Stimulated activated memory B cell treated with anti-CD40 and anti-IgM and Interleukin-4, amounts not matched to agents 10 μg/mL and 1 μg/mL and 100 μg/mL, for 72 hours (primary cell): ENCODE data around the gene FAM199X.
A peak's percentile ranks its signal among the peaks of the same experiment; 100 is the strongest.

Experiments used
- ATAC-seq: fragments of 150-1000 bp; cut with Tn5 transposase; 2 replicates; pipeline ENCODE4 v1.10.0; 2021
- H3K27ac Mint-ChIP-seq: one replicate; pipeline ENCODE4 v1.8.0; 2022; ENCODE audit warnings: mild to moderate bottlenecking, mixed read lengths
- H3K27me3 Mint-ChIP-seq: one replicate; pipeline ENCODE4 v1.8.0; 2022; ENCODE audit warnings: mixed read lengths
- H3K36me3 Mint-ChIP-seq: one replicate; pipeline ENCODE4 v1.8.0; 2022; ENCODE audit warnings: mixed read lengths
- H3K4me1 Mint-ChIP-seq: one replicate; pipeline ENCODE4 v1.8.0; 2022; ENCODE audit warnings: mixed read lengths
- H3K4me3 Mint-ChIP-seq: one replicate; pipeline ENCODE4 v1.8.0; 2022; ENCODE audit warnings: mild to moderate bottlenecking, moderate library complexity, mixed read lengths
- H3K9me3 Mint-ChIP-seq: one replicate; pipeline ENCODE4 v1.8.0; 2022; ENCODE audit warnings: mixed read lengths

FAM199X gene

GRCh38 chrX:104165894-104166734 lies at the start of gene FAM199X:
FAM199X (plus strand) TSS chrX:104166453; CDS start chrX:104166786, 333 bp downstream.
- Mint-ChIP-seq H3K4me3 (peak within 1 kb of the TSS; percentile 83), H3K9me3 (no peaks in the 10 kb centered on the region), H3K36me3 (peaks cover 6% of the 10 kb centered on the region), H3K27me3 (no peaks in the 10 kb centered on the region), H3K27ac (peak within 1 kb of the TSS; percentile 90), H3K4me1 (peaks cover 38% of the 10 kb centered on the region)
- ATAC-seq: peak; percentile 98

- Mint-ChIP-seq H3K4me3 (no peak overlapping the region), H3K9me3 (no peaks in the 10 kb centered on the region), H3K36me3 (no peaks in the 10 kb centered on the region), H3K4me1 (peaks cover 25% of the 10 kb centered on the region), H3K27me3 (no peaks in the 10 kb centered on the region), H3K27ac (peak overlapping the region; percentile 1)
- no peak for ATAC-seq
These were observed 48.5 kb upstream of the FAM199X start for GRCh38 chrX:104117759-104118158.

- no peaks in the 10 kb centered on the region for H3K9me3 Mint-ChIP-seq
- no peaks in the 10 kb centered on the region for H3K27me3 Mint-ChIP-seq
- no peaks in the 10 kb centered on the region for H3K36me3 Mint-ChIP-seq
- ATAC-seq: no peak
- H3K4me3 Mint-ChIP-seq: no peak overlapping the region
- peak overlapping the region; percentile 1 for H3K27ac Mint-ChIP-seq
- H3K4me1 Mint-ChIP-seq: peaks cover 32% of the 10 kb centered on the region
These were observed 47.5 kb upstream of the FAM199X start for GRCh38 chrX:104118765-104119164.

- peak overlapping the region; percentile 58 for H3K27ac Mint-ChIP-seq
- H3K27me3 Mint-ChIP-seq: no peaks in the 10 kb centered on the region
- no peaks in the 10 kb centered on the region for H3K9me3 Mint-ChIP-seq
- ATAC-seq: peak; percentile 87
- H3K4me3 Mint-ChIP-seq: no peak overlapping the region
- H3K36me3 Mint-ChIP-seq: no peaks in the 10 kb centered on the region
- H3K4me1 Mint-ChIP-seq: peaks cover 43% of the 10 kb centered on the region
These were observed 43.4 kb upstream of the FAM199X start for GRCh38 chrX:104122829-104123228.

GRCh38 chrX:104126856-104127255 lies 39.4 kb upstream of the FAM199X start:
- Mint-ChIP-seq H3K27ac (peak overlapping the region; percentile 12), H3K27me3 (no peaks in the 10 kb centered on the region), H3K4me3 (no peak overlapping the region), H3K4me1 (peaks cover 32% of the 10 kb centered on the region), H3K36me3 (peaks cover 16% of the 10 kb centered on the region), H3K9me3 (no peaks in the 10 kb centered on the region)
- ATAC-seq: no peak

GRCh38 chrX:104130808-104131207 lies 35.4 kb upstream of the FAM199X start:
- no peak for ATAC-seq
- H3K27ac Mint-ChIP-seq: no peak overlapping the region
- H3K27me3 Mint-ChIP-seq: no peaks in the 10 kb centered on the region
- H3K9me3 Mint-ChIP-seq: no peaks in the 10 kb centered on the region
- H3K4me3 Mint-ChIP-seq: no peak overlapping the region
- H3K4me1 Mint-ChIP-seq: peaks cover 30% of the 10 kb centered on the region
- peaks cover 19% of the 10 kb centered on the region for H3K36me3 Mint-ChIP-seq

- no peak for ATAC-seq
- no peaks in the 10 kb centered on the region for H3K9me3 Mint-ChIP-seq
- no peak overlapping the region for H3K4me3 Mint-ChIP-seq
- peaks cover 24% of the 10 kb centered on the region for H3K36me3 Mint-ChIP-seq
- H3K27me3 Mint-ChIP-seq: no peaks in the 10 kb centered on the region
- peaks cover 14% of the 10 kb centered on the region for H3K4me1 Mint-ChIP-seq
- peak overlapping the region; percentile 33 for H3K27ac Mint-ChIP-seq
These were observed 31.5 kb upstream of the FAM199X start for GRCh38 chrX:104134583-104135261.

GRCh38 chrX:104135677-104136076 lies 30.6 kb upstream of the FAM199X start:
- Mint-ChIP-seq H3K36me3 (peaks cover 18% of the 10 kb centered on the region), H3K27me3 (no peaks in the 10 kb centered on the region), H3K27ac (no peak overlapping the region), H3K9me3 (no peaks in the 10 kb centered on the region), H3K4me1 (peaks cover 14% of the 10 kb centered on the region), H3K4me3 (no peak overlapping the region)
- ATAC-seq: no peak

- no peak for ATAC-seq
- no peaks in the 10 kb centered on the region for H3K9me3 Mint-ChIP-seq
- H3K36me3 Mint-ChIP-seq: peaks cover 12% of the 10 kb centered on the region
- peaks cover 14% of the 10 kb centered on the region for H3K4me1 Mint-ChIP-seq
- H3K27ac Mint-ChIP-seq: no peak overlapping the region
- no peak overlapping the region for H3K4me3 Mint-ChIP-seq
- H3K27me3 Mint-ChIP-seq: no peaks in the 10 kb centered on the region
These were observed 29.8 kb upstream of the FAM199X start for GRCh38 chrX:104136241-104137019.

- H3K4me3 Mint-ChIP-seq: no peak overlapping the region
- ATAC-seq: no peak
These were observed 28.8 kb upstream of the FAM199X start for GRCh38 chrX:104137496-104137895.

GRCh38 chrX:104141087-104141760 lies 25.0 kb upstream of the FAM199X start:
- peaks cover 11% of the 10 kb centered on the region for H3K36me3 Mint-ChIP-seq
- no peak overlapping the region for H3K4me3 Mint-ChIP-seq
- H3K27ac Mint-ChIP-seq: no peak overlapping the region
- H3K4me1 Mint-ChIP-seq: peaks cover 22% of the 10 kb centered on the region
- no peak for ATAC-seq
- no peaks in the 10 kb centered on the region for H3K27me3 Mint-ChIP-seq
- no peaks in the 10 kb centered on the region for H3K9me3 Mint-ChIP-seq

More at GRCh38 chrX:104137496-104137895, 28.8 kb upstream of the FAM199X start:
- H3K4me1 Mint-ChIP-seq: peaks cover 14% of the 10 kb centered on the region
- no peaks in the 10 kb centered on the region for H3K27me3 Mint-ChIP-seq
- no peaks in the 10 kb centered on the region for H3K9me3 Mint-ChIP-seq
- peaks cover 5% of the 10 kb centered on the region for H3K36me3 Mint-ChIP-seq
- H3K27ac Mint-ChIP-seq: no peak overlapping the region

- H3K36me3 Mint-ChIP-seq: no peaks in the 10 kb centered on the region
- H3K27ac Mint-ChIP-seq: peak overlapping the region; percentile 40
- no peak overlapping the region for H3K4me3 Mint-ChIP-seq
- H3K9me3 Mint-ChIP-seq: no peaks in the 10 kb centered on the region
- peaks cover 9% of the 10 kb centered on the region for H3K4me1 Mint-ChIP-seq
- no peak for ATAC-seq
- no peaks in the 10 kb centered on the region for H3K27me3 Mint-ChIP-seq
These were observed 15.2 kb upstream of the FAM199X start for GRCh38 chrX:104151037-104151436.

- Mint-ChIP-seq H3K27me3 (no peaks in the 10 kb centered on the region), H3K4me1 (no peaks in the 10 kb centered on the region), H3K27ac (peak within 1 kb of the TSS; percentile 100), H3K9me3 (no peaks in the 10 kb centered on the region), H3K4me3 (peak within 1 kb of the TSS; percentile 100), H3K36me3 (no peaks in the 10 kb centered on the region)
- ATAC-seq: peak; percentile 96
These were observed 9.4 kb upstream of the FAM199X start, which contains the start of gene SLC25A53 for GRCh38 chrX:104156630-104157529. SLC25A53 (minus strand) TSS chrX:104157009; CDS start chrX:104105257, 51,752 bp downstream.
